HEK293T (cell line): ENCODE measurements around the gene KLC4.

ENCODE experiments used
- CTCF ChIA-PET: fragments of 350-600 bp; formaldehyde crosslinking; extraction: SDS; loops from one replicate; lab custom pipeline; 2021; ENCODE audit warnings: antibody characterized with exemption, inconsistent platforms; lab: Yijun Ruan, JAX
- POLR2A ChIA-PET: fragments of 350-600 bp; formaldehyde crosslinking; extraction: SDS; loops from one replicate; lab custom pipeline; 2020; ENCODE audit warnings: antibody characterized with exemption, inconsistent platforms; lab: Yijun Ruan, JAX
- DNase-seq: peaks from one replicate; pipeline ENCODE4 v3.0.0; 2012; ENCODE audit warnings: mixed read lengths; ENCODE audit errors: extremely low spot score
- ARNT ChIP-seq: fragments of 450-650 bp; IDR thresholded peaks from 2 replicates; pipeline ENCODE4 v1.6.1; 2017; ENCODE audit warnings: mild to moderate bottlenecking
- BHLHE40 ChIP-seq: fragments of 450-650 bp; IDR thresholded peaks from 2 replicates; pipeline ENCODE4 v1.6.1; 2016; ENCODE audit warnings: mild to moderate bottlenecking, moderate library complexity, borderline replicate concordance
- CTBP1 ChIP-seq: fragments of 450-650 bp; IDR thresholded peaks from 2 replicates; pipeline ENCODE4 v1.6.1; 2016; ENCODE audit warnings: borderline replicate concordance
- ELF4 ChIP-seq: fragments of 450-650 bp; IDR thresholded peaks from 2 replicates; pipeline ENCODE4 v1.6.1; 2017; ENCODE audit warnings: antibody characterized with exemption
- FOXA1 ChIP-seq: fragments of 450-650 bp; IDR thresholded peaks from 2 replicates; pipeline ENCODE4 v1.6.1; 2016; ENCODE audit warnings: mild to moderate bottlenecking
- FOXK2 ChIP-seq: fragments of 450-650 bp; IDR thresholded peaks from 2 replicates; pipeline ENCODE4 v1.6.1; 2016; ENCODE audit warnings: mild to moderate bottlenecking
- FOXM1 ChIP-seq: fragments of 450-650 bp; IDR thresholded peaks from 2 replicates; pipeline ENCODE4 v1.6.1; 2017; ENCODE audit warnings: mild to moderate bottlenecking, borderline replicate concordance
- HDGF ChIP-seq: fragments of 450-650 bp; IDR thresholded peaks from 2 replicates; pipeline ENCODE4 v1.6.1; 2017; ENCODE audit warnings: antibody characterized with exemption, borderline replicate concordance
- L3MBTL2 ChIP-seq: fragments of 450-650 bp; conservative IDR thresholded peaks from 2 replicates; pipeline ENCODE4 v1.6.1; 2016; ENCODE audit warnings: mild to moderate bottlenecking
- LEF1 ChIP-seq: fragments of 450-650 bp; IDR thresholded peaks from 2 replicates; pipeline ENCODE4 v1.6.1; 2017; ENCODE audit warnings: mild to moderate bottlenecking, borderline replicate concordance
- NFRKB ChIP-seq: fragments of 450-650 bp; IDR thresholded peaks from 2 replicates; pipeline ENCODE4 v1.6.1; 2016; ENCODE audit warnings: mild to moderate bottlenecking, moderate library complexity
- PKNOX1 ChIP-seq: fragments of 450-650 bp; IDR thresholded peaks from 2 replicates; pipeline ENCODE4 v1.6.1; 2016
- SP1 ChIP-seq: fragments of 450-650 bp; IDR thresholded peaks from 2 replicates; pipeline ENCODE4 v1.6.1; 2017
- SUZ12 ChIP-seq: fragments of 450-650 bp; IDR thresholded peaks from 2 replicates; pipeline ENCODE4 v1.6.1; 2016; ENCODE audit warnings: mild to moderate bottlenecking
- TARDBP ChIP-seq: fragments of 450-650 bp; IDR thresholded peaks from 2 replicates; pipeline ENCODE4 v1.6.1; 2016
- ZNF384 ChIP-seq: fragments of 450-650 bp; IDR thresholded peaks from 2 replicates; pipeline ENCODE4 v1.6.1; 2016

KLC4 gene

GRCh38 chr6:43034190-43034525, 25.3 kb upstream of the KLC4 start:
- TF ChIP-seq FOXK2 (no peak), ARNT (no peak), SP1 (no peak), HDGF (no peak), ELF4 (no peak), L3MBTL2 (no peak), FOXM1 (no peak), CTBP1 (no peak), LEF1 (no peak), PKNOX1 (no peak), NFRKB (no peak), BHLHE40 (no peak), SUZ12 (no peak)
- ChIA-PET CTCF (no interaction called here), POLR2A (interaction anchor here (1.0 kb wide), 1 partner anchor 20 kb away, joined by 5 read pairs; the partner anchor contains the start of gene CUL7)
- no peak for DNase-seq

GRCh38 chr6:43035495-43036194, 23.8 kb upstream of the KLC4 start:
- CTCF ChIA-PET = no interaction called here
- POLR2A ChIA-PET = interaction anchor here (0.8 to 1.6 kb wide), 2 partner anchors 52 to 57 kb away, joined by 3 to 7 read pairs; partner anchors contain the start of genes PEX6 and PPP2R5D
- DNase-seq = no peak
- TF ChIP-seq NFRKB (no peak), ZNF384 (no peak)

GRCh38 chr6:43036712-43037111, 22.7 kb upstream of the KLC4 start:
- DNase-seq = no peak
- ChIA-PET POLR2A (interaction anchor here (0.8 kb wide), 1 partner anchor 23 kb away, joined by 3 read pairs; the partner anchor contains the start of genes KLHDC3 and MEA1), CTCF (no interaction called here)
- TF ChIP-seq SP1 (no peak), TARDBP (no peak), LEF1 (no peak), NFRKB (no peak), SUZ12 (no peak), L3MBTL2 (no peak), ZNF384 (no peak), HDGF (no peak), PKNOX1 (no peak)

- CTCF ChIA-PET = no interaction called here
- DNase-seq = no peak
- POLR2A ChIA-PET = interaction anchor here (0.8 kb wide), 1 partner anchor 23 kb away, joined by 3 read pairs; the partner anchor contains the start of genes KLHDC3 and MEA1
- TF ChIP-seq ELF4 (no peak), FOXM1 (no peak), HDGF (no peak), NFRKB (no peak), FOXA1 (no peak), ZNF384 (no peak)
These were observed 22.2 kb upstream of the KLC4 start for GRCh38 chr6:43037197-43037596.

- DNase-seq = no peak
- TF ChIP-seq FOXK2 (no peak), SP1 (no peak), ELF4 (no peak), SUZ12 (no peak), L3MBTL2 (no peak), NFRKB (no peak), CTBP1 (no peak), BHLHE40 (no peak), PKNOX1 (no peak), FOXM1 (no peak)
- CTCF ChIA-PET = no interaction called here
- POLR2A ChIA-PET = interaction anchor here (1.2 to 1.6 kb wide), 2 partner anchors 16 to 22 kb away, joined by 3 to 4 read pairs; partner anchors contain the start of genes KLC4, MRPL2 and RRP36
These were observed 21.7 kb upstream of the KLC4 start for GRCh38 chr6:43037706-43038105.

- TF ChIP-seq HDGF (no peak), ZNF384 (no peak), FOXM1 (no peak), ELF4 (no peak), L3MBTL2 (no peak), TARDBP (no peak), SP1 (no peak), CTBP1 (no peak), BHLHE40 (no peak), LEF1 (no peak), ARNT (no peak), PKNOX1 (no peak)
- ChIA-PET POLR2A (interaction anchor here (1.1 to 2.5 kb wide), 4 partner anchors 16 to 439 kb away, joined by 3 to 15 read pairs (median 4); partner anchors contain the start of genes CUL7, KLC4, MRPL2 and RRP36), CTCF (no interaction called here)
- no peak for DNase-seq
These were observed 20.7 kb upstream of the KLC4 start for GRCh38 chr6:43038727-43039126.
